SK-N-SH (cell line): ENCODE results near the gene UBA5. TPM values are rescaled to one million over a fixed set of nuclear protein-coding genes. Genes with fewer than 3 reads are reported as not detected.

Source experiments
- CTCF ChIA-PET: fragments of 300-600, 350-600 bp; formaldehyde crosslinking; extraction: SDS; loops from one replicate; lab custom pipeline; 2021; lab: Yijun Ruan, JAX
- POLR2A ChIA-PET: fragments of 350-600 bp; sonication (Branson Sonifier 250); formaldehyde crosslinking; extraction: SDS; loops from one replicate; lab custom pipeline; 2020; ENCODE audit warnings: antibody characterized with exemption, inconsistent platforms; lab: Yijun Ruan, JAX
- DNase-seq: peaks from one replicate; pipeline ENCODE4 v3.0.0; 2012
- H2AFZ ChIP-seq: fragments of 200-600 bp; sonication (generic); 2 replicates; pipeline ENCODE4 v1.8.1; 2016; ENCODE audit warnings: antibody characterized with exemption, mild to moderate bottlenecking, low read depth
- H3F3A ChIP-seq: fragments of 200-600 bp; sonication (generic); replicated peaks from 2 replicates; pipeline ENCODE3; 2016; ENCODE audit warnings: antibody characterized with exemption, mild to moderate bottlenecking; ENCODE audit not compliant: insufficient read depth
- H3K27ac ChIP-seq, 2 experiments: fragments of 200-500 bp in 1 of 2; fragments of 200-600 bp in 1 of 2; sonication (Bioruptor generic) in 1 of 2; sonication (generic), shearing (Covaris generic) in 1 of 2; 2 replicates each; pipeline versions ENCODE4 v1.5.1 to v1.6.1; 2014 to 2016; ENCODE audit warnings: low read depth in 2 of 2, inconsistent platforms in 1 of 2, low read length in 1 of 2, mild to moderate bottlenecking in 1 of 2, mixed read lengths in 1 of 2
- H3K27me3 ChIP-seq: fragments of 200-600 bp; sonication (generic), shearing (Covaris generic); 2 replicates; pipeline ENCODE4 v1.6.1; 2016; ENCODE audit warnings: mixed run types; ENCODE audit not compliant: insufficient read depth
- H3K36me3 ChIP-seq, 2 experiments: fragments of 200-500 bp in 1 of 2; fragments of 200-600 bp in 1 of 2; sonication (Bioruptor generic) in 1 of 2; sonication (generic) in 1 of 2; replicated peaks in 1 of 2; 2 replicates each; pipeline versions ENCODE3 to v1.5.1; 2014 to 2016; ENCODE audit warnings: low read length in 1 of 2, mild to moderate bottlenecking in 1 of 2; ENCODE audit not compliant: insufficient read depth in 2 of 2, control insufficient read depth in 1 of 2
- H3K4me1 ChIP-seq, 2 experiments: fragments of 200-500 bp in 1 of 2; fragments of 200-600 bp in 1 of 2; sonication (Bioruptor generic) in 1 of 2; sonication (generic), shearing (Covaris generic) in 1 of 2; 2 replicates each; pipeline versions ENCODE4 v1.5.1 to v1.6.1; 2014 to 2016; ENCODE audit warnings: low read depth in 1 of 2, low read length in 1 of 2, mixed run types in 1 of 2; ENCODE audit not compliant: insufficient read depth in 2 of 2, control insufficient read depth in 1 of 2
- H3K4me2 ChIP-seq: fragments of 200-600 bp; sonication (generic), shearing (Covaris generic); 2 replicates; pipeline ENCODE4 v1.6.1; 2017; ENCODE audit warnings: mixed run types
- H3K4me3 ChIP-seq, 2 experiments: fragments of 200-500 bp in 1 of 2; fragments of 200-600 bp in 1 of 2; sonication (Bioruptor generic) in 1 of 2; sonication (generic), shearing (Covaris generic) in 1 of 2; 2 replicates each; pipeline versions ENCODE4 v1.5.1 to v1.8.1; 2014 to 2016; ENCODE audit warnings: low read depth in 2 of 2, inconsistent platforms in 1 of 2, low read length in 1 of 2, mild to moderate bottlenecking in 1 of 2, mixed read lengths in 1 of 2, moderate library complexity in 1 of 2
- H3K79me2 ChIP-seq: fragments of 200-600 bp; sonication (generic); 2 replicates; pipeline ENCODE4 v1.8.1; 2017; ENCODE audit warnings: mild to moderate bottlenecking; ENCODE audit not compliant: insufficient read depth
- H3K9ac ChIP-seq: fragments of 200-600 bp; sonication (generic); 2 replicates; pipeline ENCODE4 v1.6.1; 2017; ENCODE audit warnings: mixed run types
- H3K9me2 ChIP-seq: fragments of 200-600 bp; sonication (generic); 2 replicates; pipeline ENCODE4 v1.6.1; 2017; ENCODE audit warnings: mixed run types
- H3K9me3 ChIP-seq: fragments of 200-600 bp; sonication (generic); 2 replicates; pipeline ENCODE4 v1.6.1; 2017; ENCODE audit warnings: mixed run types, mild to moderate bottlenecking, moderate library complexity
- H4K20me1 ChIP-seq: fragments of 200-600 bp; sonication (generic); 2 replicates; pipeline ENCODE4 v1.6.1; 2017; ENCODE audit warnings: mild to moderate bottlenecking, mixed run types; ENCODE audit not compliant: insufficient read depth
- FOXJ3 ChIP-seq: sonication (generic); formaldehyde crosslinking; IDR thresholded peaks from 2 replicates; pipeline ENCODE4 v1.5.1; 2020; ENCODE audit warnings: mild to moderate bottlenecking, missing genetic modification reagents
- GABPA ChIP-seq: IDR thresholded peaks from 2 replicates; pipeline ENCODE4 v1.4.0; 2012; ENCODE audit warnings: low read depth, mild to moderate bottlenecking
- MEF2A ChIP-seq: IDR thresholded peaks from 2 replicates; pipeline ENCODE4 v1.4.0; 2012; ENCODE audit warnings: low read depth, borderline replicate concordance
- MXI1 ChIP-seq: IDR thresholded peaks from 2 replicates; pipeline ENCODE4 v1.6.1; 2012; ENCODE audit warnings: mild to moderate bottlenecking, low read depth, low read length, improper control_type of control experiment
- RAD21 ChIP-seq: IDR thresholded peaks from 2 replicates; pipeline ENCODE4 v1.6.1; 2012; ENCODE audit warnings: mild to moderate bottlenecking, low read length
- RFX5 ChIP-seq: IDR thresholded peaks from 2 replicates; pipeline ENCODE4 v1.6.1; 2012; ENCODE audit warnings: mild to moderate bottlenecking, improper control_type of control experiment, low read length
- SMC3 ChIP-seq: IDR thresholded peaks from 2 replicates; pipeline ENCODE4 v1.6.1; 2012; ENCODE audit warnings: low read depth, low read length, improper control_type of control experiment
- TCF12 ChIP-seq: IDR thresholded peaks from 2 replicates; pipeline ENCODE4 v1.4.0; 2012
- WGBS: methylation state at CpG from one replicate; pipeline ENCODE4 v1.1.6; 2017; ENCODE audit warnings: low lambda C conversion rate; 5-methylcytosine and 5-hydroxymethylcytosine counted together
- polyA plus RNA-seq, 3 experiments: library from polyadenylated mRNA; depleted of rRNA; stranded (reverse); fragments of >200 nt; gene quantifications; 2 replicates each; pipeline ENCODE4 v1.2.3, GENCODE V29; 2012
- TF ChIP-seq, protein P1 (sequence below): fragments of 200-600 bp; sonication (generic); IDR thresholded peaks from 2 replicates; pipeline ENCODE4 v1.6.1; 2017; ENCODE audit warnings: antibody characterized with exemption, mild to moderate bottlenecking, moderate library complexity
- TF ChIP-seq, protein P2 (sequence below): IDR thresholded peaks from 2 replicates; pipeline ENCODE4 v1.4.0; 2012; ENCODE audit warnings: low read depth
- TF ChIP-seq, protein P3 (sequence below): IDR thresholded peaks from 2 replicates; pipeline ENCODE4 v1.4.0; 2012; ENCODE audit warnings: low read depth, borderline replicate concordance

The UBA5 gene
- polyA plus RNA-seq, 1 of the 3 experiments (the other 2 are of a cell fraction) = 38.3 TPM

DNA sequence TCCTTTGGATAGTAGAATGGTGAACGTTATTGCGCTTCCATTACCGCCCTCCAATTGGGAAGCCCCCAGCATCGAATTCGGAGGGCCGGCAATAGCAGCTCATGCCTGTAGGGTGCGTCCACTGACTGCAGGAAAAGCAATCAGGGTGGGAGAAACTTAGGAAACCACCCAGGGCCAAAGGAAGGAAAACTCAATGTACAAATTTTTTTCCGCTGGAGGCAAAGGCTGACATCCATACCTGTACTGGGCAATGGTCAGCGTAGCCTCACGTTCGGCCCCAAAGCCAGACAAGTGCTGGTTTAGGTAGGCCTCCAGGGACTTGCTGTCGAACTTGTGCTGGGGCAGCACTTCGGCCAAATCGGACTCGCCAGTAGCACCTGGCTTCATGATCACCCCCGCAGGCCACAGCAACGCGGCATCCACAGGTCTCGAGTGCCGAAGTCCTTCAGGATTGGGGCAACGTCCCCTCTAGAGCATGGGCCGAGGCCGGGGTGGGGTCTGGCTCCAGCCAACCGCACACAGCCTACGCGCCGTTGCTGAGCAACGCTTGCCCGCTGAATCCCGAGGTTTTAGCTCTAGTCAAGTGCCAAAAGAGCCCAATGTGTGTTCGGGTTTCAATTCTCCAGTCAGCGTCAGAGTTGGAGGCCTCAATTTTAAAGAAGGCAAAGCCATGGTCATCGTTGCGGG lies 621 bp upstream of the UBA5 start, which contains the start of gene ACAD11:
TSS of gene ACAD11 (minus strand) at position 445 of the 687 bp plus-strand sequence. CDS start at position 387, 58 bp downstream.
- WGBS = 0% methylated on average over 11 of the region's 34 CpGs
- peak within 1 kb of the TSS; percentile 81 to 95 for H3K4me3 ChIP-seq
- H3K27ac ChIP-seq = peak within 1 kb of the TSS; percentile 85 to 95
- no peaks in the 10 kb centered on the region for H4K20me1 ChIP-seq
- peaks cover 9 to 16% of the 10 kb centered on the region in 2 experiments; a peak in 3 of 4 replicates for H3K4me1 ChIP-seq
- no peaks in the 10 kb centered on the region for H3K9me2 ChIP-seq
- peak within 1 kb of the TSS; percentile 91 for H2AFZ ChIP-seq
- H3K4me2 ChIP-seq = peak within 1 kb of the TSS; percentile 89
- ChIA-PET POLR2A (interaction anchor here (1.0 to 1.4 kb wide), 2 partner anchors 17 to 62 kb away, joined by 5 to 6 read pairs; partner anchors contain the start of gene NPHP3), CTCF (interaction anchor here (0.7 to 3.6 kb wide), 10 partner anchors 12 to 124 kb away, joined by 3 to 21 read pairs (median 4); no protein-coding TSS in a partner anchor)
- TF ChIP-seq, protein P1, sequence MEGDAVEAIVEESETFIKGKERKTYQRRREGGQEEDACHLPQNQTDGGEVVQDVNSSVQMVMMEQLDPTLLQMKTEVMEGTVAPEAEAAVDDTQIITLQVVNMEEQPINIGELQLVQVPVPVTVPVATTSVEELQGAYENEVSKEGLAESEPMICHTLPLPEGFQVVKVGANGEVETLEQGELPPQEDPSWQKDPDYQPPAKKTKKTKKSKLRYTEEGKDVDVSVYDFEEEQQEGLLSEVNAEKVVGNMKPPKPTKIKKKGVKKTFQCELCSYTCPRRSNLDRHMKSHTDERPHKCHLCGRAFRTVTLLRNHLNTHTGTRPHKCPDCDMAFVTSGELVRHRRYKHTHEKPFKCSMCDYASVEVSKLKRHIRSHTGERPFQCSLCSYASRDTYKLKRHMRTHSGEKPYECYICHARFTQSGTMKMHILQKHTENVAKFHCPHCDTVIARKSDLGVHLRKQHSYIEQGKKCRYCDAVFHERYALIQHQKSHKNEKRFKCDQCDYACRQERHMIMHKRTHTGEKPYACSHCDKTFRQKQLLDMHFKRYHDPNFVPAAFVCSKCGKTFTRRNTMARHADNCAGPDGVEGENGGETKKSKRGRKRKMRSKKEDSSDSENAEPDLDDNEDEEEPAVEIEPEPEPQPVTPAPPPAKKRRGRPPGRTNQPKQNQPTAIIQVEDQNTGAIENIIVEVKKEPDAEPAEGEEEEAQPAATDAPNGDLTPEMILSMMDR = peak; percentile 65
- TF ChIP-seq MXI1 = peak; percentile 42; the same call in 1 of the 2 replicates
- TF ChIP-seq, protein P2, sequence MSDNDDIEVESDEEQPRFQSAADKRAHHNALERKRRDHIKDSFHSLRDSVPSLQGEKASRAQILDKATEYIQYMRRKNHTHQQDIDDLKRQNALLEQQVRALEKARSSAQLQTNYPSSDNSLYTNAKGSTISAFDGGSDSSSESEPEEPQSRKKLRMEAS = peak; percentile 63
- TF ChIP-seq, protein P3, sequence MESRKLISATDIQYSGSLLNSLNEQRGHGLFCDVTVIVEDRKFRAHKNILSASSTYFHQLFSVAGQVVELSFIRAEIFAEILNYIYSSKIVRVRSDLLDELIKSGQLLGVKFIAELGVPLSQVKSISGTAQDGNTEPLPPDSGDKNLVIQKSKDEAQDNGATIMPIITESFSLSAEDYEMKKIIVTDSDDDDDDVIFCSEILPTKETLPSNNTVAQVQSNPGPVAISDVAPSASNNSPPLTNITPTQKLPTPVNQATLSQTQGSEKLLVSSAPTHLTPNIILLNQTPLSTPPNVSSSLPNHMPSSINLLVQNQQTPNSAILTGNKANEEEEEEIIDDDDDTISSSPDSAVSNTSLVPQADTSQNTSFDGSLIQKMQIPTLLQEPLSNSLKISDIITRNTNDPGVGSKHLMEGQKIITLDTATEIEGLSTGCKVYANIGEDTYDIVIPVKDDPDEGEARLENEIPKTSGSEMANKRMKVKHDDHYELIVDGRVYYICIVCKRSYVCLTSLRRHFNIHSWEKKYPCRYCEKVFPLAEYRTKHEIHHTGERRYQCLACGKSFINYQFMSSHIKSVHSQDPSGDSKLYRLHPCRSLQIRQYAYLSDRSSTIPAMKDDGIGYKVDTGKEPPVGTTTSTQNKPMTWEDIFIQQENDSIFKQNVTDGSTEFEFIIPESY = no peak
- TF ChIP-seq RFX5 = peak; percentile 77
- TF ChIP-seq MEF2A = no peak
- no peak for TF ChIP-seq FOXJ3 (CRISPR knock-in tag)
- TF ChIP-seq SMC3 = 0 out of 2 replicates have a peak, but pooled peaks have one; percentile 26
- peak; percentile 61 for TF ChIP-seq RAD21
- H3K36me3 ChIP-seq = peaks cover 9 to 11% of the 10 kb centered on the region in 2 experiments
- DNase-seq = peak; percentile 80
- H3K79me2 ChIP-seq = peaks cover 56% of the 10 kb centered on the region
- H3K9me3 ChIP-seq = no peaks in the 10 kb centered on the region
- no peaks in the 10 kb centered on the region for H3K27me3 ChIP-seq
- H3K9ac ChIP-seq = peak within 1 kb of the TSS; percentile 89
- H3F3A ChIP-seq = peaks cover 21% of the 10 kb centered on the region

DNA sequence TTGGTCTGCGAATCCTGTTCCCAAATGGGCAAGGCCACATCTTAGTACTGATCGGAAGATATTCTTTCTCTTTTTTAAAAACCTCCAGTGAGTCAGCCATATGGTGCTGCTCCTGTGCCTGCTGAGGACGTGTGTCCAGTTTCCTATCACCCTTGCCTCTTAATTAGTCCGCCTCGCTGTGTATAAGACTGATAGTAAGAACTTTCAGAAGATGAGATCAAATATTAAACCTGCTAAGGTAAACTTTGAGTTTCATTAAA lies 612 bp downstream of the UBA5 start:
- H3K9me3 ChIP-seq = no peaks in the 10 kb centered on the region
- H3K27me3 ChIP-seq = no peaks in the 10 kb centered on the region
- H3F3A ChIP-seq = peaks cover 21% of the 10 kb centered on the region
- peak; percentile 13 for DNase-seq
- ChIA-PET CTCF (interaction anchor here (0.6 to 3.6 kb wide), 3 partner anchors 11 to 125 kb away, joined by 3 to 21 read pairs (median 3); no protein-coding TSS in a partner anchor), POLR2A (interaction anchor here (0.7 kb wide), 3 partner anchors 12 to 21 kb away, joined by 3 read pairs; no protein-coding TSS in a partner anchor)
- H4K20me1 ChIP-seq = no peaks in the 10 kb centered on the region
- H3K27ac ChIP-seq = peak overlapping the region; percentile 85 to 95
- TF ChIP-seq MXI1 (no peak), TCF12 (no peak), SMC3 (no peak), GABPA (no peak)
- peaks cover 68% of the 10 kb centered on the region for H3K79me2 ChIP-seq
- H3K4me3 ChIP-seq = peak overlapping the region; percentile 81 to 95
- H3K4me2 ChIP-seq = peak overlapping the region; percentile 89
- H2AFZ ChIP-seq = peak overlapping the region; percentile 91; the same call in 1 of the 2 replicates
- H3K36me3 ChIP-seq = peaks cover 9 to 16% of the 10 kb centered on the region in 2 experiments
- WGBS = 2% methylated on average over 4 of the region's 5 CpGs
- H3K4me1 ChIP-seq = peaks cover 9 to 16% of the 10 kb centered on the region in 2 experiments; a peak in 3 of 4 replicates
- H3K9me2 ChIP-seq = no peaks in the 10 kb centered on the region
- H3K9ac ChIP-seq = peak overlapping the region; percentile 89
